H1 (cell line): ENCODE data around the gene TSNAXIP1. TPM values are rescaled to one million over a fixed set of nuclear protein-coding genes. Genes with fewer than 3 reads are reported as not detected.

Experiments used
- CTCF ChIA-PET: fragments of 300-600 bp; sonication (Branson Sonifier 250); formaldehyde crosslinking; loops from one replicate; lab custom pipeline; 2021; ENCODE audit not compliant: partially characterized antibody; lab: Charles Lee
- POLR2A ChIA-PET: fragments of 300-600 bp; sonication (Branson Sonifier 250); formaldehyde crosslinking; loops from one replicate; lab custom pipeline; 2021; ENCODE audit warnings: inconsistent platforms; ENCODE audit not compliant: partially characterized antibody; lab: Charles Lee
- DNase-seq, 2 experiments: peaks; one replicate each; pipeline versions ENCODE4 v3.0.0 to v3.0.0-alpha.2; 2010 to 2022; ENCODE audit warnings: low spot score in 2 of 2, low read depth in 1 of 2, mixed read lengths in 1 of 2
- FAIRE-seq: peaks from 2 replicates; lab custom pipeline; 2011; peaks lifted over from hg19 to GRCh38; lab: Jason Lieb, UNC
- H2AFZ ChIP-seq: 2 replicates; pipeline ENCODE4 v1.8.1; 2012; ENCODE audit warnings: low read length, inconsistent platforms
- H2AK5ac ChIP-seq: 2 replicates; pipeline ENCODE4 v1.6.1; 2013; ENCODE audit warnings: low read depth, low read length
- H2BK120ac ChIP-seq: replicated peaks from 2 replicates; pipeline ENCODE3; 2013; ENCODE audit warnings: low read depth, low read length, inconsistent platforms
- H2BK12ac ChIP-seq: 2 replicates; pipeline ENCODE4 v1.6.1; 2013; ENCODE audit warnings: low read depth, low read length
- H2BK15ac ChIP-seq: 2 replicates; pipeline ENCODE4 v1.6.1; 2013; ENCODE audit warnings: low read length
- H2BK20ac ChIP-seq: 2 replicates; pipeline ENCODE4 v1.6.1; 2013; ENCODE audit warnings: low read length
- H2BK5ac ChIP-seq: 2 replicates; pipeline ENCODE4 v1.6.1; 2013; ENCODE audit warnings: low read depth, low read length
- H3K14ac ChIP-seq: 2 replicates; pipeline ENCODE4 v1.6.1; 2013; ENCODE audit warnings: inconsistent platforms; ENCODE audit not compliant: insufficient read length
- H3K18ac ChIP-seq: 2 replicates; pipeline ENCODE4 v1.6.1; 2013; ENCODE audit warnings: low read length; ENCODE audit errors: extremely low read depth
- H3K23ac ChIP-seq: 2 replicates; pipeline ENCODE4 v1.6.1; 2013; ENCODE audit warnings: inconsistent platforms; ENCODE audit not compliant: insufficient read length
- H3K23me2 ChIP-seq: 2 replicates; pipeline ENCODE4 v1.6.1; 2013; ENCODE audit warnings: low read depth, low read length
- H3K27ac ChIP-seq: 2 replicates; pipeline ENCODE4 v1.6.1; 2011; ENCODE audit warnings: low read depth, low read length, inconsistent platforms
- H3K27me3 ChIP-seq, 4 experiments: replicated peaks in 1 of 4; 1 replicate in 1 of 4; 2 replicates in 3 of 4; pipeline versions ENCODE4 v1.6.1 to v1.8.1; 2011 to 2013; ENCODE audit warnings: low read length in 3 of 4, mild to moderate bottlenecking in 3 of 4, inconsistent platforms in 2 of 4, mixed read lengths in 2 of 4, moderate library complexity in 1 of 4; ENCODE audit not compliant: control insufficient read depth in 3 of 4, insufficient read depth in 3 of 4; ENCODE audit errors: extremely low read depth in 1 of 4
- H3K36me3 ChIP-seq, 4 experiments: 2 replicates each; pipeline versions ENCODE4 v1.6.1 to v1.8.1; 2011 to 2013; ENCODE audit warnings: mild to moderate bottlenecking in 4 of 4, low read length in 3 of 4, moderate library complexity in 2 of 4, control low read depth in 1 of 4, inconsistent platforms in 1 of 4; ENCODE audit not compliant: insufficient read depth in 4 of 4, control insufficient read depth in 2 of 4
- H3K4ac ChIP-seq: replicated peaks from 2 replicates; pipeline ENCODE3; 2013; ENCODE audit warnings: low read length, low read depth, mixed read lengths, inconsistent platforms; ENCODE audit not compliant: insufficient read length
- H3K4me1 ChIP-seq, 4 experiments: replicated peaks in 1 of 4; 1 replicate in 1 of 4; 2 replicates in 3 of 4; pipeline versions ENCODE4 v1.6.1 to v1.8.1; 2011 to 2013; ENCODE audit warnings: low read length in 3 of 4, inconsistent platforms in 2 of 4, mixed read lengths in 1 of 4; ENCODE audit not compliant: insufficient read depth in 4 of 4, control insufficient read depth in 3 of 4
- H3K4me2 ChIP-seq, 2 experiments: 2 replicates each; pipeline versions ENCODE4 v1.6.1 to v1.8.1; 2011 to 2013; ENCODE audit warnings: low read depth in 2 of 2, low read length in 2 of 2, control low read depth in 1 of 2, inconsistent platforms in 1 of 2, mild to moderate bottlenecking in 1 of 2; ENCODE audit not compliant: insufficient read depth in 1 of 2
- H3K4me3 ChIP-seq, 4 experiments: fragments of 200-600, 300-600 bp in 1 of 4; sonication (generic), shearing (Covaris generic), sonication (Bioruptor Twin) in 1 of 4; 2 replicates each; pipeline versions ENCODE4 v1.5.1 to v1.8.1; 2011 to 2016; ENCODE audit warnings: low read length in 4 of 4, low read depth in 3 of 4, control low read depth in 2 of 4, inconsistent platforms in 2 of 4, mild to moderate bottlenecking in 2 of 4, mixed read lengths in 1 of 4, moderate library complexity in 1 of 4; ENCODE audit not compliant: insufficient read depth in 2 of 4; ENCODE audit errors: extremely low read depth in 1 of 4
- H3K56ac ChIP-seq: replicated peaks from 2 replicates; pipeline ENCODE3; 2013; ENCODE audit warnings: low read depth, mild to moderate bottlenecking, mixed read lengths, low read length, inconsistent platforms; ENCODE audit not compliant: insufficient read length
- H3K79me1 ChIP-seq: 2 replicates; pipeline ENCODE4 v1.6.1; 2013; ENCODE audit warnings: low read depth, low read length, control low read depth
- H3K79me2 ChIP-seq, 2 experiments: 2 replicates each; pipeline versions ENCODE4 v1.6.1 to v1.8.1; 2012 to 2013; ENCODE audit warnings: low read length in 2 of 2, mild to moderate bottlenecking in 2 of 2, inconsistent platforms in 1 of 2; ENCODE audit not compliant: insufficient read depth in 2 of 2, control insufficient read depth in 1 of 2
- H3K9ac ChIP-seq, 4 experiments: replicated peaks in 1 of 4; 1 replicate in 1 of 4; 2 replicates in 3 of 4; pipeline versions ENCODE4 v1.6.1 to v1.8.1; 2011 to 2013; ENCODE audit warnings: low read depth in 3 of 4, low read length in 3 of 4, control low read depth in 2 of 4, mild to moderate bottlenecking in 2 of 4, moderate library complexity in 2 of 4, inconsistent platforms in 1 of 4; ENCODE audit errors: extremely low read depth in 1 of 4
- H3K9me3 ChIP-seq, 2 experiments: 2 replicates each; pipeline versions ENCODE4 v1.6.1 to v1.8.1; 2012 to 2013; ENCODE audit warnings: mild to moderate bottlenecking in 2 of 2, moderate library complexity in 2 of 2, control low read depth in 1 of 2, inconsistent platforms in 1 of 2, low read depth in 1 of 2, low read length in 1 of 2, mixed read lengths in 1 of 2; ENCODE audit not compliant: insufficient read depth in 2 of 2
- H4K20me1 ChIP-seq, 2 experiments: replicated peaks in 1 of 2; 2 replicates each; pipeline versions ENCODE3 to v1.8.1; 2011 to 2013; ENCODE audit warnings: inconsistent platforms in 2 of 2, low read length in 2 of 2, mild to moderate bottlenecking in 1 of 2; ENCODE audit not compliant: insufficient read depth in 2 of 2, control insufficient read depth in 1 of 2
- H4K5ac ChIP-seq: 2 replicates; pipeline ENCODE4 v1.6.1; 2013; ENCODE audit warnings: low read length, low read depth, mixed read lengths, inconsistent platforms; ENCODE audit not compliant: insufficient read length
- H4K8ac ChIP-seq: 2 replicates; pipeline ENCODE4 v1.8.0; 2013; ENCODE audit warnings: mild to moderate bottlenecking, moderate library complexity, low read length, inconsistent platforms; ENCODE audit not compliant: insufficient read depth; ENCODE audit errors: extremely low read depth
- H4K91ac ChIP-seq: replicated peaks from 2 replicates; pipeline ENCODE3; 2013; ENCODE audit warnings: low read length, mixed read lengths, inconsistent platforms; ENCODE audit not compliant: insufficient read length
- CEBPB ChIP-seq: IDR thresholded peaks from 2 replicates; pipeline ENCODE4 v1.6.1; 2012; ENCODE audit warnings: low read depth, low read length
- CHD2 ChIP-seq: IDR thresholded peaks from 2 replicates; pipeline ENCODE4 v1.6.1; 2012; ENCODE audit warnings: low read length, improper control_type of control experiment
- CREB1 ChIP-seq: IDR thresholded peaks from 2 replicates; pipeline ENCODE4 v1.6.1; 2012; ENCODE audit warnings: inconsistent platforms
- CTBP2 ChIP-seq: IDR thresholded peaks from 2 replicates; pipeline ENCODE4 v1.7.0; 2011; ENCODE audit warnings: borderline replicate concordance, mild to moderate bottlenecking, moderate library complexity, mixed read lengths, low read length; ENCODE audit not compliant: insufficient read depth, insufficient read length
- EZH2 ChIP-seq: fragments of 200-600 bp; sonication (generic); IDR thresholded peaks from 2 replicates; pipeline ENCODE4 v1.7.1; 2012; ENCODE audit warnings: low read depth, mild to moderate bottlenecking, moderate library complexity, low read length, inconsistent platforms; ENCODE audit not compliant: severe bottlenecking
- POLR2A ChIP-seq, 2 experiments: IDR thresholded peaks; 1 replicate in 1 of 2; 2 replicates in 1 of 2; pipeline ENCODE4 v1.6.1; 2011; ENCODE audit warnings: low read depth in 2 of 2, low read length in 2 of 2, mild to moderate bottlenecking in 2 of 2; ENCODE audit errors: control extremely low read depth in 1 of 2
- WGBS, 2 experiments: shearing (Covaris generic) in 1 of 2; methylation state at CpG; one replicate each; pipeline versions ENCODE4 v1.1.6 to v1.1.7; 2013 to 2015; ENCODE audit warnings: low lambda C conversion rate in 2 of 2, mixed read lengths in 2 of 2, inconsistent platforms in 1 of 2, low coverage in 1 of 2, missing lambda C conversion rate in 1 of 2; ENCODE audit not compliant: insufficient replicate concordance in 2 of 2, insufficient coverage in 1 of 2, insufficient read length in 1 of 2; ENCODE audit errors: extremely low coverage in 1 of 2, missing lambda C conversion rate in 1 of 2; 5-methylcytosine and 5-hydroxymethylcytosine counted together
- polyA plus RNA-seq, 7 experiments: library from polyadenylated mRNA; depleted of rRNA in 3 of 7; stranded (reverse) in 5 of 7; unstranded in 2 of 7; fragments of >200 nt in 5 of 7; fragments of 200-250 nt in 2 of 7; gene quantifications; 1 replicate in 5 of 7; 2 replicates in 1 of 7; 4 replicates in 1 of 7; pipeline versions ENCODE4 v1.2.1 to v1.2.3, GENCODE V29; 2011 to 2013; ENCODE audit warnings: missing spikeins in 2 of 7, mixed read lengths in 2 of 7
- total RNA-seq: library from RNA; stranded (reverse); fragmentation: NEBNext Ultra II Directional; extraction: Animal tissue kit (Norgen Biotek cat#: 25700); gene quantifications from 2 replicates; pipeline ENCODE4 v1.2.1, GENCODE V29; 2021

Gene TSNAXIP1
- total and polyA plus RNA-seq, 2 of the 8 experiments (the other 6 are each of a cell fraction or from before 2014, with no cell fraction given) = 0.37 to 0.94 TPM

- Histone ChIP-seq H3K56ac (no peak overlapping the region), H3K14ac (no peak overlapping the region), H2BK5ac (no peak overlapping the region), H3K79me2 (peaks cover 0 to 3% of the 10 kb centered on the region in 2 experiments; a peak in 2 of 4 replicates), H3K27me3 (no peaks in the 10 kb centered on the region), H2BK120ac (no peak overlapping the region), H4K5ac (no peak overlapping the region), H2BK15ac (0 out of 2 replicates have a peak overlapping the region, but pooled peaks have one; percentile 72), H4K91ac (no peak overlapping the region), H3K4me3 (no peak overlapping the region), H2AK5ac (no peak overlapping the region), H3K23me2 (peaks cover 11% of the 10 kb centered on the region), H2BK12ac (no peak overlapping the region), H3K79me1 (no peaks in the 10 kb centered on the region; the same call in 1 of the 2 replicates), H3K9ac (no peak overlapping the region), H4K20me1 (peaks cover 0 to 3% of the 10 kb centered on the region in 2 experiments), H3K36me3 (no peaks in the 10 kb centered on the region), H3K4me2 (no peak overlapping the region), H4K8ac (no peak overlapping the region), H3K18ac (no peak overlapping the region), H2BK20ac (no peak overlapping the region), H2AFZ (no peak overlapping the region), H3K4me1 (peaks cover 0 to 5% (median 3%) of the 10 kb centered on the region in 4 experiments; a peak in 4 of 7 replicates), H3K9me3 (no peaks in the 10 kb centered on the region), H3K23ac (no peak overlapping the region), H3K4ac (no peak overlapping the region), H3K27ac (no peak overlapping the region)
- FAIRE-seq = no peak
- WGBS, 2 experiments = 91% methylated on average over 2 of the region's 2 CpGs; no CpG with 5 or more reads in 1 of the 2 experiments
- no peak for TF ChIP-seq CEBPB
- TF ChIP-seq CHD2 = no peak
- TF ChIP-seq CREB1 = no peak
- TF ChIP-seq POLR2A (IDR thresholded peaks at IDR 0.05; ENCODE audit: control extremely low read depth in 1 of 2, low read depth in 2 of 2, low read length in 2 of 2) = no peak
- no peak for TF ChIP-seq EZH2
- TF ChIP-seq CTBP2 = no peak
- no peak for DNase-seq
- POLR2A ChIA-PET = interaction anchor here (1.3 kb wide), 1 partner anchor 8 kb away, joined by 3 read pairs; no protein-coding TSS in a partner anchor
- CTCF ChIA-PET = interaction anchor here (0.6 to 1.0 kb wide), 2 partner anchors 10 to 70 kb away, joined by 4 read pairs; partner anchors contain the start of gene CENPT
Measured at GRCh38 chr16:67837811-67838210, 31.1 kb downstream of the TSNAXIP1 start.
